ENCODE results near the gene KRTAP4-6. TPM values are rescaled to one million over a fixed set of nuclear protein-coding genes. Genes with fewer than 3 reads are reported as not detected.

Gene KRTAP4-6
- polyA plus RNA-seq, 1 of the 3 experiments (the other 2 are of a cell fraction) = not detected

DNA sequence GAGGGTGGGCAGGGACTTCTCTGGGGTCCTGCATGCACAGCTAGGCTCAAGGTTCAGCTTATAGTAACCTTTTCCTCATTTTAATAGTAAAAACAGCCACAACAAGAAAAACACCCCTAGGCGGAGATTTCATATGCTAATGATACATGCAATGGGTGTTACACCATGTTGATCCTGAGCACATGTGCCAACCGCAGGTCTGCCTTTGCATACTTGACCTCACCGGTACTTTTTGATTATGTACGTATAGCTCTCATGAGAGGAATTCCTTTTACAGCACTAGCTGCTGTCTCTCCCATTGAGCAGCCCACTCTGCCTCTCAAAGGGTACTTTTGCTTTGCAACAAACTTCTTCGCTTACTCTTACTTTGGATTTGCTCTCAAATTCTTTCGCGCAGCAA lies 44.3 kb downstream of the KRTAP4-6 start:
- 51% methylated on average over 7 of the region's 7 CpGs for WGBS (ENCODE audit: low lambda C conversion rate)
- TF ChIP-seq GATA2 (CRISPR knock-in tag; IDR thresholded peaks at IDR 0.05) (no peak), FOXJ3 (CRISPR knock-in tag; IDR thresholded peaks at IDR 0.05) (no peak), FOSL2 (IDR thresholded peaks at IDR 0.05; ENCODE audit: borderline replicate concordance, low read depth) (no peak), TEAD4 (IDR thresholded peaks at IDR 0.05; ENCODE audit: borderline replicate concordance, insufficient read depth) (no peak), EP300 (IDR thresholded peaks at IDR 0.05; ENCODE audit: borderline replicate concordance in 1 of 2, low read depth in 1 of 2, low read length in 1 of 2) (no peak), FOXM1 (IDR thresholded peaks at IDR 0.05; ENCODE audit: low read depth) (no peak), TCF12 (IDR thresholded peaks at IDR 0.05) (no peak), RCOR1 (IDR thresholded peaks at IDR 0.05; ENCODE audit: low read length) (no peak), YY1 (IDR thresholded peaks at IDR 0.05; ENCODE audit: low read depth) (no peak), MXI1 (IDR thresholded peaks at IDR 0.05; ENCODE audit: low read depth, low read length) (no peak), NRF1 (IDR thresholded peaks at IDR 0.05; ENCODE audit: low read depth, low read length) (no peak), SMC3 (IDR thresholded peaks at IDR 0.05; ENCODE audit: low read depth, low read length) (no peak), SIN3A (IDR thresholded peaks at IDR 0.05; ENCODE audit: borderline replicate concordance, low read depth, low read length) (no peak), GABPA (IDR thresholded peaks at IDR 0.05; ENCODE audit: low read depth) (no peak), CHD2 (IDR thresholded peaks at IDR 0.05; ENCODE audit: low read length, partially characterized antibody) (no peak), ELF1 (IDR thresholded peaks at IDR 0.05) (no peak), POLR2AphosphoS5 (IDR thresholded peaks at IDR 0.05; ENCODE audit: low read depth, low read length) (no peak)
- TF ChIP-seq, protein P1, sequence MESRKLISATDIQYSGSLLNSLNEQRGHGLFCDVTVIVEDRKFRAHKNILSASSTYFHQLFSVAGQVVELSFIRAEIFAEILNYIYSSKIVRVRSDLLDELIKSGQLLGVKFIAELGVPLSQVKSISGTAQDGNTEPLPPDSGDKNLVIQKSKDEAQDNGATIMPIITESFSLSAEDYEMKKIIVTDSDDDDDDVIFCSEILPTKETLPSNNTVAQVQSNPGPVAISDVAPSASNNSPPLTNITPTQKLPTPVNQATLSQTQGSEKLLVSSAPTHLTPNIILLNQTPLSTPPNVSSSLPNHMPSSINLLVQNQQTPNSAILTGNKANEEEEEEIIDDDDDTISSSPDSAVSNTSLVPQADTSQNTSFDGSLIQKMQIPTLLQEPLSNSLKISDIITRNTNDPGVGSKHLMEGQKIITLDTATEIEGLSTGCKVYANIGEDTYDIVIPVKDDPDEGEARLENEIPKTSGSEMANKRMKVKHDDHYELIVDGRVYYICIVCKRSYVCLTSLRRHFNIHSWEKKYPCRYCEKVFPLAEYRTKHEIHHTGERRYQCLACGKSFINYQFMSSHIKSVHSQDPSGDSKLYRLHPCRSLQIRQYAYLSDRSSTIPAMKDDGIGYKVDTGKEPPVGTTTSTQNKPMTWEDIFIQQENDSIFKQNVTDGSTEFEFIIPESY (IDR thresholded peaks at IDR 0.05; ENCODE audit: borderline replicate concordance, low read depth) = no peak

More for the DNA sequence above, 44.3 kb downstream of the KRTAP4-6 start:
- Histone ChIP-seq H3K4me1 (ENCODE audit: control insufficient read depth in 1 of 2, insufficient read depth in 2 of 2, low read depth in 1 of 2, low read length in 1 of 2) (peaks cover 0 to 5% of the 10 kb centered on the region in 2 experiments; a peak in 1 of 4 replicates), H3K27me3 (ENCODE audit: insufficient read depth) (no peaks in the 10 kb centered on the region), H3K36me3 (replicated peaks in 1 of 2; ENCODE audit: control insufficient read depth in 1 of 2, insufficient read depth in 2 of 2, low read length in 1 of 2) (no peaks in the 10 kb centered on the region), H4K20me1 (ENCODE audit: insufficient read depth) (no peaks in the 10 kb centered on the region), H3K27ac (ENCODE audit: low read depth in 2 of 2, low read length in 1 of 2) (no peak overlapping the region), H3K9ac (no peak overlapping the region), H3K9me3 (no peaks in the 10 kb centered on the region), H3F3A (replicated peaks; ENCODE audit: insufficient read depth) (peaks cover 6% of the 10 kb centered on the region), H2AFZ (ENCODE audit: low read depth) (no peak overlapping the region), H3K4me2 (no peak overlapping the region), H3K4me3 (ENCODE audit: low read depth in 2 of 2, low read length in 1 of 2) (no peak overlapping the region), H3K79me2 (ENCODE audit: insufficient read depth) (no peaks in the 10 kb centered on the region), H3K9me2 (no peaks in the 10 kb centered on the region)
- DNase-seq = no peak
- ChIA-PET POLR2A (no interaction called here), CTCF (no interaction called here)

Small RNA genes within 50 kb of the gene (small RNA-seq; reads per million reads assigned to genes)
- gene KRTAP4-17P = 0 reads per million in 7 experiments

Other genes starting within 250 kb of the KRTAP4-6 start
- gene KRT23, start 202.9 kb downstream of the KRTAP4-6 start, polyA plus RNA-seq (2012; rRNA removed) = not detected in 2 replicates
- gene KRT39, start 173.6 kb downstream of the KRTAP4-6 start, polyA plus RNA-seq (2012; rRNA removed) = not detected in 2 replicates
- not detected in 2 replicates for gene KRT40, start 156.2 kb downstream of the KRTAP4-6 start, polyA plus RNA-seq (2012; rRNA removed)
- not detected in 2 replicates for gene KRTAP3-3, start 146.4 kb downstream of the KRTAP4-6 start, polyA plus RNA-seq (2012; rRNA removed)
- gene KRTAP3-2, start 140.6 kb downstream of the KRTAP4-6 start, polyA plus RNA-seq (2012; rRNA removed) = not detected in 2 replicates
- not detected in 2 replicates for gene KRTAP3-1, start 131.4 kb downstream of the KRTAP4-6 start, polyA plus RNA-seq (2012; rRNA removed)
- gene KRTAP1-5, start 113.3 kb downstream of the KRTAP4-6 start, polyA plus RNA-seq (2012; rRNA removed) = not detected in 2 replicates
- gene KRTAP1-4, start 110.3 kb downstream of the KRTAP4-6 start, polyA plus RNA-seq (2012; rRNA removed) = not detected in 2 replicates
- gene KRTAP1-3, start 105.7 kb downstream of the KRTAP4-6 start, polyA plus RNA-seq (2012; rRNA removed) = not detected in 2 replicates
- not detected in 2 replicates for gene KRTAP1-1, start 99.1 kb downstream of the KRTAP4-6 start, polyA plus RNA-seq (2012; rRNA removed)
- gene KRTAP2-1, start 93.2 kb downstream of the KRTAP4-6 start, polyA plus RNA-seq (2012; rRNA removed) = not detected in 2 replicates
- not detected in 2 replicates for gene KRTAP2-2, start 85.3 kb downstream of the KRTAP4-6 start, polyA plus RNA-seq (2012; rRNA removed)
- gene KRTAP2-3, start 80.4 kb downstream of the KRTAP4-6 start, polyA plus RNA-seq (2012; rRNA removed) = 0.36 and 0.39 TPM in 2 replicates
- not detected in 2 replicates for gene KRTAP2-4, start 74.7 kb downstream of the KRTAP4-6 start, polyA plus RNA-seq (2012; rRNA removed)
- gene KRTAP4-7, start 56.4 kb downstream of the KRTAP4-6 start, polyA plus RNA-seq (2012; rRNA removed) = not detected in 2 replicates
- not detected in 2 replicates for gene KRTAP4-8, start 42.4 kb downstream of the KRTAP4-6 start, polyA plus RNA-seq (2012; rRNA removed)
- not detected in 2 replicates for gene KRTAP4-16, start 38.3 kb downstream of the KRTAP4-6 start, polyA plus RNA-seq (2012; rRNA removed)
- not detected in 2 replicates for gene KRTAP4-9, start 35.2 kb downstream of the KRTAP4-6 start, polyA plus RNA-seq (2012; rRNA removed)
- not detected in 2 replicates for gene KRTAP4-11, start 22.2 kb downstream of the KRTAP4-6 start, polyA plus RNA-seq (2012; rRNA removed)
- not detected in 2 replicates for gene KRTAP4-12, start 16.4 kb downstream of the KRTAP4-6 start, polyA plus RNA-seq (2012; rRNA removed)
- gene KRTAP4-5, start 9.3 kb upstream of the KRTAP4-6 start, polyA plus RNA-seq (2012; rRNA removed) = not detected in 2 replicates
- not detected in 2 replicates for gene KRTAP4-4, start 20.2 kb upstream of the KRTAP4-6 start, polyA plus RNA-seq (2012; rRNA removed)
- gene KRTAP4-3, start 27.7 kb upstream of the KRTAP4-6 start, polyA plus RNA-seq (2012; rRNA removed) = not detected in 2 replicates
- not detected in 2 replicates for gene KRTAP4-2, start 37.7 kb upstream of the KRTAP4-6 start, polyA plus RNA-seq (2012; rRNA removed)
- not detected in 2 replicates for gene KRTAP4-1, start 44.4 kb upstream of the KRTAP4-6 start, polyA plus RNA-seq (2012; rRNA removed)
- gene KRTAP9-1, start 49.3 kb upstream of the KRTAP4-6 start, polyA plus RNA-seq (2012; rRNA removed) = not detected in 2 replicates
- not detected in 2 replicates for gene KRTAP9-2, start 86.1 kb upstream of the KRTAP4-6 start, polyA plus RNA-seq (2012; rRNA removed)
- not detected in 2 replicates for gene KRTAP9-3, start 91.9 kb upstream of the KRTAP4-6 start, polyA plus RNA-seq (2012; rRNA removed)
- not detected in 2 replicates for gene KRTAP9-8, start 97.5 kb upstream of the KRTAP4-6 start, polyA plus RNA-seq (2012; rRNA removed)
- not detected in 2 replicates for gene KRTAP9-4, start 109.1 kb upstream of the KRTAP4-6 start, polyA plus RNA-seq (2012; rRNA removed)
- gene KRTAP9-9, start 114.8 kb upstream of the KRTAP4-6 start, polyA plus RNA-seq (2012; rRNA removed) = not detected in 2 replicates
- not detected in 2 replicates for gene KRTAP9-6, start 124.8 kb upstream of the KRTAP4-6 start, polyA plus RNA-seq (2012; rRNA removed)
- gene KRTAP9-7, start 135.2 kb upstream of the KRTAP4-6 start, polyA plus RNA-seq (2012; rRNA removed) = not detected in 2 replicates
- not detected in 2 replicates for gene KRTAP29-1, start 162.3 kb upstream of the KRTAP4-6 start, polyA plus RNA-seq (2012; rRNA removed)
- not detected in 2 replicates for gene KRTAP16-1, start 168.8 kb upstream of the KRTAP4-6 start, polyA plus RNA-seq (2012; rRNA removed)
- not detected in 2 replicates for gene KRTAP17-1, start 175.2 kb upstream of the KRTAP4-6 start, polyA plus RNA-seq (2012; rRNA removed)
- not detected in 2 replicates for gene KRT33A, start 210.3 kb upstream of the KRTAP4-6 start, polyA plus RNA-seq (2012; rRNA removed)
- 0.08 TPM in 1 of 2 replicates, not detected in the other for gene KRT33B, start 229.3 kb upstream of the KRTAP4-6 start, polyA plus RNA-seq (2012; rRNA removed)
- 0.05 and 0.08 TPM in 2 replicates for gene KRT34, start 241.8 kb upstream of the KRTAP4-6 start, polyA plus RNA-seq (2012; rRNA removed)

Measured in SK-N-SH (cell line).